ENCODE results near the gene MCF2L2.
"Not testable (repeated sequence)": the region's sequence is repeated elsewhere in the genome, so short reads cannot be mapped to it uniquely, and the experiment has no call there.

MCF2L2 gene

GRCh38 chr3:183392186-183393034 lies 36.0 kb downstream of the MCF2L2 start:
- DNase-seq = no peak

- DNase-seq = no peak
Observed at GRCh38 chr3:183391460-183391859, 37.0 kb downstream of the MCF2L2 start.

GRCh38 chr3:183390844-183391243 lies 37.6 kb downstream of the MCF2L2 start:
- no peak for DNase-seq

DNA sequence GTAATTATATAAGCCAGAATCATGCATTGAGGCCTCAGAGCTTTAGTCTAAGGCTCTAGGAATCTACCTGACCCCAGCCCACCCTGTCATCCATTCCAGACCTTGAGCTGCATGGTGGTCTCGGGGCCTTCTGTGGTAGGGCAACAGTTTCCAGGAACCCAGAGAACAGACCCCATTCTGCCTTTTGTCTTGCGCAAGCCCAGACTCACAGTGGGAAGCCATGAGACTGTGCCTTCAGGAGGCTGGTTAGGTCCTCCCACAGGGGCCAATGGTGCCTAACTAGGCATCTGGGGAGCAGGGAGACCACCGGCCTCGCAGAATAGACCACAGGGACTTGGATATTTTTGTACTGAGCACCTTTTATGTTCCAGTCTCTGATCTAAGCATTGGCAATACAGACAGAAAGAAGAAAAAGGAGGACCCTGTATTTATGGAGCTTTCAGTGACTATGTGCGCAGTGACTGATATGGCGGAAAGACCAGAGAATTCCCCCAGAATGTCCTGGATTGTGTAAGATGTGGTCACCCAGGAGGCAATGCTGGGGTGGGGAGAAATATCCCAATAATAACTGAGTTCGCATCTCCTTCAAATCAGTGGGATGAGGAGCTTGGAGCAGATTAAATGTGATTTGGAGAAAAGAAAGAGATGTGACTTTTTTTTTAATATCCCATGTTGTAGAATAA lies 40.1 kb downstream of the MCF2L2 start:
- DNase-seq = no peak

GRCh38 chr3:183387797-183388196 lies 40.6 kb downstream of the MCF2L2 start:
- no peak for DNase-seq

GRCh38 chr3:183386651-183387050 lies 41.8 kb downstream of the MCF2L2 start:
- DNase-seq = no peak

DNA sequence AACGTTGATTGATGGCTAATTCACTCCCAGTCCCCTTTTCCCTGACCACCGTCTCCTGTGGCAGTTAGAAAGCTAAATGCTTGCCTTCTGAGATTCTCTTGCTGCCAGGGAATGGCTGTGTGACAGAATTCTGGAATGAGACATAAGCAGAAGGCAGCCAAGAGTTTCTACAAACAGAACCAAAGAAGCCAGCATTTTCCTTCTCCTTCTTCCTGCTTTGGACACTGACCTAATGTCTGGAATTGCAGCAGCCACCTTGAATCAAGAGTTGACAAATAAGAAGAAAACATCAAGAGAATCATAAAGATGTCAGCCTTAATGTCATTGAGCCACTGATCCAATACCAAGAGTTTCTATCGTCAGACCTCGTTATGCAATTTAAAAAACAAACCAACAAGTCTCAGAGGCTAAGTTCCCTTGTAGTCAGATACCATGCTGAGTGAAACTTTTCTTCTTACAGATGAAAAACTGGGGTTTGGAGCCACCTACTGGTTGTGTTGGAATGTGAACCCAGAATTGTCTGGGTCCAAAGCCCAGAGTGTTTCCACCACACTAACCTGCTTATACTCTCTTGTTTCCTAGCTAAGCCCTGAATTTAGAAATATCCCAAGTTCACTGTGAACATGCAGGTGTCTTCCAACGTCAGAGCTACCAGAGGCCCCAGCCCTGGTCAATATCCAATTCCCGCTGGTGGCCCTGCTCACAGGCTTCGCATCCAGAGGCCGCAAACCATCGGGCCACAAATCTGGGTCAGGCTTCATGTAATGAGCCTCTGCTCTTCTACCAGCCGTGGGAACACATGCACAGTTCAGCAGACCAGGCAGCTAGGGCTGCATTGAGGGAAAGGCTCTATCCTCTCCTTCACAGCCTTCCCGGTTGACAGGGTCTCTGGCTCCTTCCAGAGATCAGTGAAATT lies 42.5 kb downstream of the MCF2L2 start:
- DNase-seq = peak; percentile 45

DNA sequence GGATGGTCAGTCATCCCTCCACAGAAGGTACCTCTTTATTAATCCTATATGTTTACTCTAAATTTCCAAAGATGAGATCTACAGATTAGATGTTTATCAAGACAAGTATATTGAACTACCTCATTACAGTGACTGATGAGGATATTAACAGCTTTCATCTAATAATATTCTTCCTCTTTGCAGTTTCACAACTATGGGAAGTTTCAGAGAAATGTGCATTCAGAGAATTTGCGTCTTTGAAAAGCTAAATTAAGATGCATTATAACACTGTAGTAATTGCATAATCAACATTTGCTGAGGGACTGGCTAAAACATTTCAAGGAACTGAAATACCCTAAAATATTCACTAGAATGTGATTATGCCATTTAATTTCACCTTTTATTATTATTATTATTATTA lies 46.7 kb downstream of the MCF2L2 start:
- DNase-seq = no peak

DNA sequence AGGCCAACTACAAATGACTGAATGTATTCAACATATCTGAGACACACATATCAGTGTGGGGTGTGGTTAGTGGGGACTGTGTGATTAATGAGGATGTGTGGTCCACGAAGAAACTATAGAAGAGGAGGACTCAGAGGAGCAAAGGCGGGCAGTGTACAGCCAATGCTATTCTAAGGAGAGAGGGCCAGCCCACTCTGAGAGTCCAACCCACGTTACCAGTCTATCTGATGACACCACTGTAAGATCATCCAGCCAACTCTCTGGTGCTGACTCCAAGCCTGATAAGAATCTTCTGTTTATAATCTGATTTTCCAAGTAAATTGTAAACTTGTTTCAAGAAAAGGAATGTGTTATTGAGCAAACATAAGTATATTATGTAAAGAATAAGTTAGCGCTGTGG lies 47.2 kb downstream of the MCF2L2 start:
- no peak for DNase-seq

DNA sequence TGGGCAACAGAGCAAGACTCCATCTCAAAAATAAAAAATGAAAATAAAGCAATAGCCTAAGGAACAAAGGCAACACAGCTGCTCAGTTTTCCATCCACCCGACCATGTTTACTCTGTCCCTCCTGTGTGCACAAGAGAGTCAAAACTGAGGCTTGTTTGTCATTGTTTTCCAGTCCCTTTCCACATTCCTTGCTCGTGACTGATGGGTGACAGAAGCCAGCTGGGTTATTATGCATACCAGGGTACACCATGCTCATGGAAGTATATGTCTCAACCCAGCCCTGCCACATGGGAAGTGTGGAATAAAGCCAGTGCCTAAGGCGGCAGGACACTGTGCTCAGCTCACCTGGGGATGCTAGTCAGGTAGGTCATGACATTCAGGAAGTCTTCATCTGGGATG lies 49.5 kb downstream of the MCF2L2 start:
- no peak for DNase-seq

DNA sequence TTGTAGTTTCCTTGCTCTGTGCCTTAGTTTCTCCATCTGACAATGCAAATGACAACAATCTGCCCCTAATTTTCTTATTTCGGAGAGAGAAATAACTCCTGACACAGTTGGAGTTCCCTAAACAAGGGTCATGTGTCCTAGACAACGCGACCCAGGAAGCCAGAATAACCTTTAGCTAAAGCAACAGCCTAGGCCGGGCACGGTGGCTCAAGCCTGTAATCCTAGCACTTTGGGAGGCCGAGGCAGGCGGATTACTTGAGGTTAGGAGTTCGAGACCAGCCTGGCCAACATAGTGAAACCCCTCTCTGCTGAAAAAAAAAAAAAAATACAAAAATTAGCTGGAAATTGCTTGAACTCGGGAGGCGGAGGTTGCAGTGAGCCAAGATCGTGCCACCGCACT lies 49.9 kb downstream of the MCF2L2 start:
- no peak for DNase-seq

DNA sequence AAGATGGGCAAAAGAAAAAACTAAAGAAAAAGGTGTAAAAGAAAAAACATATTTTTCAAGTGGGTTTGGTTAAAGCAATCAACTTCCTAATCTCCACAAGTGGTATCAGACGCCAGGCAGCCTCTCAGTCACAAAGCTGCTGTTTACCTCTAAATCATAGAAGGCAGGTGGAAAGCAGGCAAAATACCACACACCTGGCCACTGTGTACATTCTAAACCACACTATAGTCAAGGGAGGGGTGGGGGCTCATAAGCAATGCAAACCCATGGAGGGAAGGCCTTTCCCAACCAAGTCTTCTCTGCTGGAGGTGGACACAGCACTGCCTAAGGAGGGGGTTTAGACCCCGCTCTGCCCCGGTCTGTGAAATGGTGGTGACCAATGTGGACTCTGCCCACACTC lies 50.4 kb downstream of the MCF2L2 start:
- no peak for DNase-seq

GRCh38 chr3:183377307-183377959 lies 51.0 kb downstream of the MCF2L2 start:
- DNase-seq = no peak

DNA sequence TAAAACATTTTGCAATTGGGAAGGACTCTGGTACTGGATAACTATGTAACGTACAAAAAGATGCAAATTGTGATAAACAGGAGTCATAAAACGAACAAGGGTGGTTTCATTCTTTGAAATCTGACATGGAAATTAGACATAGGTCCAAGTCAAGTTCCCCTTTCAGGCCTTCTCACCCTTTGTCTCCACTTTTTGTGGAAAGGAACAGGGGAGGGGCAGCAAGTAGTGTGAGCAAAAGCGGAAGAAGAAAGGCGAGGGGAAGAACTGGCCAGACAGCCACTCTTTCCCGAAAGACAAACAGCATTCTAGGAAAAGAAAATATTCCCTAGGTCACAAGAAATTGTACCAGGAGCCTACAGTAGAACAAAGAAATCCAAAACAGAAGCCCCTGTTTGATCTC lies 52.6 kb downstream of the MCF2L2 start:
- DNase-seq = no peak

GRCh38 chr3:183375337-183375736 lies 53.1 kb downstream of the MCF2L2 start:
- DNase-seq = no peak

DNA sequence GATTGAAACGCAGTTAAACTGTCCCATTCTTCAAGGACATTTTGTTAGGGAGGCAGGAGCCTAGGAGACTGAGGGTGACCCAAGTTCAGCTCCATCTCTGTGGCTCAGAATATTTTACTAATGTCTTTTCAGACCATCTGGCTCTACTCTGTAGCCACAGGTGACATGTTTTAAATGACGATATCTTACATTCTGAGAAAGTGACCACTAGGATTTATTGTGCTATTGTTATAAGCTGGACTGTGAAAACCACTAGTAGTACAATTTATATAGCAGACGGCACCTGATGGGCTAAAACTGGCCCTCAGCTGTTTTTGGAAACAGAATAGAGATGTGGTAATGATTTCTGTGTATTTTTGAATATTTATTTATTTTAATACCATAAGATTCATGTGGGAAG lies 55.5 kb downstream of the MCF2L2 start:
- DNase-seq = no peak

DNA sequence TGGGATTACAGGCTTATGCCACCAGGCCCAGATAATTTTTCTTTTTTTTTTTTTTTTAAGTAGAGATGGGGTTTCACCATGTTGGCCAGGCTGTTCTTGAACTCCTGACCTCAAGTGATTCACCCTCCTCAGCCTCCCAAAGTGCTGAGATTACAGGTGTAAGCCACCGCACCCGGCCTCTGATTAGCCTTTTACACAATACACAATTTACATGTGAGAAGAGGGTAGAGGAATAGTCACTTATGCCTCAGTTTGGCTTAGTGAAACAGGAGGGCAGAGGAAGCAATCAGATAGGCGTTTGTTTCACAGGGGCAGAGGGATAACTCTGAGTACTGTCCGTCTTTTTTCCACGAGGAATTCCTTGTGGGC lies 56.8 kb downstream of the MCF2L2 start:
- not testable (repeated sequence) for DNase-seq

GRCh38 chr3:183370391-183370790 lies 58.0 kb downstream of the MCF2L2 start:
- no peak for DNase-seq

- no peak for DNase-seq
Observed at GRCh38 chr3:183369627-183370026, 58.8 kb downstream of the MCF2L2 start.

DNA sequence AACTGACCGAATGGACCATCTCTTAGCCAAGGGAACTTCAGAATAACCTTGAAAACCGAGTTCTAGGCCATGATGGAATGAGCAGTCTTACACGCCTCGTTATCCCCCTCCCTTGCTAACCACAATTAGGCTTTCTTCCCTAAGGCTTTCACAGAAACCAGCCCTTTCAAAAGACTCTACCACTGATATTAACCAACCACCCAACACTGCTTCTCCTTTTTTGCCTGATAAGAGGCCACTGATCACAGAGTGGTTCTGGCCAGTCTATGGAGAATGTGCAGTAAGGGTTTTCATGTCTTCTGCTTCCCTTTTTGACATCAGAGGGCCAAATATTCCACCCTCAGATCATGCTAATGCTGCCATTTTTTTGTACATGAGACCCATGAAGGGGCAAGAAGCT lies 59.3 kb downstream of the MCF2L2 start:
- no peak for DNase-seq

DNA sequence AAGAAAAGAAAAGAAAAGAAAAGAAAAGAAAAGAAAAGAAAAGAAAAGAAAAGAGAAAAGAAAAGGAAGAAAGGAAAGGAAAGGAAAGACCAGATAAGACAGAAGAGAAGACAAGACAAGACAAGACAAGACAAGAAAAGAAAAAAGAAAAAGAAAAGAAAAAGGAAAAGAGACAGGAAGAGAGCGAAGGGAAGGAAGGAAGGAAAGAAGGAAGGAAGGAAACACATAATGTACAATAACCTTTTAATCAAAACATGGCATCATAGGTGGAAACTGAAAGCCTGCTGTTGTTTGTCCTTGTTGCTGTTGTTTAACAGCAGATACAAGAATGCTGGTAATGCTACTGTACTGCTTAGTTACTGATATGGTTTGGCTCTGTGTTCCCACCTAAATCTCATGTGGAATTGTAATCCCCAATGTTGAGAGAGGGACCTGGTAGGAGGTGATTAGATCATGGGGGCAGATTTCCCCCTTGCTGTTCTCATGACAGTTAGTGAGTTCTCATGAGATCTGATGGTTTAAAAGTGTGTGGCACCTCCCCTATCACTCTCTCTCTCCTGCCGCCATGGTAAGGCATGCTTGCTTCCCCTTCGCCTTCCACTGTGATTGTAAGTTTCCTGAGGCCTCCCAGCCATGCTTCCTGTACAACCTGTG lies 67.3 kb downstream of the MCF2L2 start:
- DNase-seq = no peak

DNA sequence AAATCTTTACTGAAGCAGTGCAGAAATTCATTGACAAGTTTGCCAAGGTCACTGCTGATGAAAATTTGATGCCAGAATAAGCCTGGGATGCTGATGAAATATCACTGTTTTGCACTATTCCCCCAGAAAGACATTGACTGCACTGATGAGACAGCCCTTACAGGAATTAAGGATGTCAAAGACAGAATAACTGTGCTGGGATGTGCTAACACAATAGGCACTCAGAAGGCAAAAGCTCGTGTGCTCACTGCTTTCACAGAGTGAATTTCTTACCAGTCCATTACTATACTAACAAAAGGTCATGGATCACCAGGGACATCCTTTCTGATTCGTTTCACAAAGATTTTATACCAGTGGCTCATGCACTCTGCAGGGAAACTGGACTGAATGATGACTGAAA lies 69.4 kb downstream of the MCF2L2 start:
- DNase-seq = no peak
